Gastrocnemius medialis (tissue), 4 donors: Measurements from ENCODE around the gene PIK3R6. TPM values are rescaled to one million over a fixed set of nuclear protein-coding genes. Genes with fewer than 3 reads are reported as not detected.

ENCODE experiments used
- ATAC-seq, 2 donors: fragments of 150-250 bp; one replicate each; pipeline ENCODE4 v1.9.1; 2016
- DNase-seq, 2 donors: peaks; one replicate each; pipeline ENCODE4 v3.0.0-alpha.2; 2019
- H3K27ac ChIP-seq, 4 donors: fragments of 200-600 bp; sonication (generic); 1 replicate in 1 of 4; 2 replicates in 3 of 4; pipeline ENCODE4 v1.5.1; 2016 to 2018; ENCODE audit warnings: mild to moderate bottlenecking in 2 of 4, moderate library complexity in 1 of 4
- H3K27me3 ChIP-seq, 3 donors: fragments of 200-600 bp; sonication (generic) in 2 of 3; 1 replicate in 1 of 3; 2 replicates in 2 of 3; pipeline versions ENCODE4 v1.5.1 to v1.6.0; 2016 to 2019; ENCODE audit warnings: mild to moderate bottlenecking in 1 of 3, moderate library complexity in 1 of 3
- H3K36me3 ChIP-seq, 2 donors: fragments of 200-600 bp; sonication (generic) in 1 of 2; one replicate each; pipeline ENCODE4 v1.5.1; 2017 to 2018
- H3K4me1 ChIP-seq, 2 donors: fragments of 200-600 bp; sonication (generic) in 1 of 2; one replicate each; pipeline ENCODE4 v1.5.1; 2016 to 2017; ENCODE audit warnings: mild to moderate bottlenecking in 2 of 2
- H3K4me3 ChIP-seq, 4 donors: fragments of 200-600 bp; sonication (generic) in 3 of 4; 1 replicate in 1 of 4; 2 replicates in 3 of 4; pipeline ENCODE4 v1.5.1; 2016 to 2019; ENCODE audit warnings: mild to moderate bottlenecking in 2 of 4
- H3K9me3 ChIP-seq, 3 donors: fragments of 200-600 bp; sonication (generic) in 2 of 3; 1 replicate in 1 of 3; 2 replicates in 2 of 3; pipeline ENCODE4 v1.5.1; 2016 to 2019
- CTCF ChIP-seq, 5 experiments: fragments of 450-650 bp in 3 of 5; fragments of 200-600 bp in 2 of 5; sonication (generic) in 2 of 5; IDR thresholded peaks in 4 of 5; conservative IDR thresholded peaks in 1 of 5; 1 replicate in 4 of 5; 2 replicates in 1 of 5; pipeline ENCODE4 v1.5.1; 2016 to 2019; ENCODE audit warnings: antibody characterized with exemption in 5 of 5, mild to moderate bottlenecking in 3 of 5, moderate library complexity in 3 of 5
- POLR2A ChIP-seq, 2 donors: fragments of 450-650 bp; IDR thresholded peaks; one replicate each; pipeline ENCODE4 v1.6.1; 2017; ENCODE audit warnings: antibody characterized with exemption in 2 of 2, mild to moderate bottlenecking in 2 of 2, moderate library complexity in 2 of 2
- in situ Hi-C, 4 donors: fragments of 200-750 bp; cut with MboI; loops; one replicate each; pipeline versions ENCODE4 v1.15.0 to v1.8.0; 2017; ENCODE audit warnings: low sequenced_read_pairs in 4 of 4
- intact Hi-C: fragments of 100-400 bp; cut with DNase I; formaldehyde crosslinking; loops from one replicate; pipeline ENCODE4 v1.15.1; 2023; ENCODE audit warnings: low total_unique reads
- total RNA-seq, 4 donors: library from RNA; depleted of rRNA; stranded (reverse); fragments of >200 nt; gene quantifications; one replicate each; pipeline versions ENCODE4 v1.1.0 to v1.2.3, GENCODE V29; 2016

The PIK3R6 gene
- total RNA-seq, 4 donors from 2014 or later: 0.09 to 0.24 (median 0.16) TPM; not detected in 1

GRCh38 chr17:8801135-8801840, 66.2 kb downstream of the PIK3R6 start:
- ATAC-seq (no peak), DNase-seq (no peak)
- in situ Hi-C loops: loop anchor here in 1 of 4 donors (25.0 kb wide), 1 partner anchor 89 kb away; no protein-coding TSS in a partner anchor
- Histone ChIP-seq H3K4me1 (no peaks in the 10 kb centered on the region), H3K9me3 (no peaks in the 10 kb centered on the region), H3K27ac (no peak overlapping the region), H3K36me3 (no peaks in the 10 kb centered on the region), H3K27me3 (peaks cover 11 to 15% (median 13%) of the 10 kb centered on the region in 3 donors), H3K4me3 (no peak overlapping the region)
- TF ChIP-seq CTCF (IDR thresholded peaks at IDR 0.05 in 4 of 5, conservative IDR thresholded peaks at IDR 0.05 in 1 of 5) (no peak), POLR2A (IDR thresholded peaks at IDR 0.05) (no peak)
- intact Hi-C loops: no loop called here

- no peak overlapping the region for H3K27ac ChIP-seq
- no peak for TF ChIP-seq POLR2A (IDR thresholded peaks at IDR 0.05)
- TF ChIP-seq CTCF (IDR thresholded peaks at IDR 0.05 in 4 of 5, conservative IDR thresholded peaks at IDR 0.05 in 1 of 5): no peak
- H3K4me3 ChIP-seq: no peak overlapping the region
- no peaks in the 10 kb centered on the region for H3K36me3 ChIP-seq
- no peak for DNase-seq
- H3K4me1 ChIP-seq: no peaks in the 10 kb centered on the region
- H3K9me3 ChIP-seq: no peaks in the 10 kb centered on the region
- peaks cover 11 to 15% (median 15%) of the 10 kb centered on the region in 3 donors for H3K27me3 ChIP-seq
- intact Hi-C loops (no loop called here), in situ Hi-C loops (loop anchor here in 1 of 4 donors (25.0 kb wide), 1 partner anchor 88 kb away; no protein-coding TSS in a partner anchor)
- ATAC-seq: no peak
These were observed 66.8 kb downstream of the PIK3R6 start for GRCh38 chr17:8800656-8801055.

GRCh38 chr17:8799570-8800212, 67.8 kb downstream of the PIK3R6 start:
- in situ Hi-C loops: loop anchor here in 1 of 4 donors (25.0 kb wide), 1 partner anchor 87 kb away; no protein-coding TSS in a partner anchor
- H3K4me1 ChIP-seq: no peaks in the 10 kb centered on the region
- no peaks in the 10 kb centered on the region for H3K36me3 ChIP-seq
- no peaks in the 10 kb centered on the region for H3K9me3 ChIP-seq
- no peak for DNase-seq
- TF ChIP-seq CTCF (IDR thresholded peaks at IDR 0.05 in 4 of 5, conservative IDR thresholded peaks at IDR 0.05 in 1 of 5): no peak
- TF ChIP-seq POLR2A (IDR thresholded peaks at IDR 0.05): no peak
- ATAC-seq: no peak
- no peak overlapping the region for H3K4me3 ChIP-seq
- H3K27ac ChIP-seq: no peak overlapping the region
- peaks cover 11 to 15% (median 15%) of the 10 kb centered on the region in 3 donors for H3K27me3 ChIP-seq
- intact Hi-C loops: no loop called here

- Histone ChIP-seq H3K4me1 (no peaks in the 10 kb centered on the region), H3K4me3 (no peak within 1 kb of the TSS), H3K27me3 (peaks cover 11 to 15% (median 15%) of the 10 kb centered on the region in 3 donors), H3K36me3 (no peaks in the 10 kb centered on the region), H3K9me3 (no peaks in the 10 kb centered on the region), H3K27ac (no peak within 1 kb of the TSS)
- in situ Hi-C loops (no loop called here), intact Hi-C loops (no loop called here)
- ATAC-seq (no peak), DNase-seq (no peak)
- TF ChIP-seq CTCF (IDR thresholded peaks at IDR 0.05 in 4 of 5, conservative IDR thresholded peaks at IDR 0.05 in 1 of 5): no peak
- TF ChIP-seq POLR2A (IDR thresholded peaks at IDR 0.05): no peak
These were observed 68.5 kb downstream of the PIK3R6 start, which contains the start of gene MFSD6L for GRCh38 chr17:8798846-8799569. MFSD6L (minus strand) TSS chr17:8799365; CDS start chr17:8799120, 245 bp downstream.
